GM03348 (cell line): ENCODE measurements around the gene LFNG.

Source experiments
- DNase-seq: peaks from one replicate; pipeline ENCODE4 v3.0.0; 2012; ENCODE audit warnings: low spot score

LFNG gene

GRCh38 chr7:2483494-2483893 is 36.1 kb upstream of the LFNG start:
- DNase-seq, result no peak

- DNase-seq, result no peak
Observed at GRCh38 chr7:2484868-2485267, 34.7 kb upstream of the LFNG start.

GRCh38 chr7:2487586-2488271 is 31.8 kb upstream of the LFNG start:
- peak; percentile 67 for DNase-seq

- DNase-seq, result peak; percentile 74
Observed at GRCh38 chr7:2488272-2488645, 31.3 kb upstream of the LFNG start.

- no peak for DNase-seq
Observed at GRCh38 chr7:2488681-2489080, 30.9 kb upstream of the LFNG start.

- DNase-seq, result no peak
Observed at GRCh38 chr7:2490181-2490651, 29.4 kb upstream of the LFNG start.

GRCh38 chr7:2492038-2492437 is 27.5 kb upstream of the LFNG start:
- no peak for DNase-seq

GRCh38 chr7:2493205-2494164 is 26.1 kb upstream of the LFNG start:
- DNase-seq, result no peak

- no peak for DNase-seq
Observed at GRCh38 chr7:2494191-2495130, 25.1 kb upstream of the LFNG start.

GRCh38 chr7:2495418-2496299 is 23.9 kb upstream of the LFNG start:
- DNase-seq, result no peak

GRCh38 chr7:2496375-2496774 is 23.2 kb upstream of the LFNG start:
- no peak for DNase-seq

- no peak for DNase-seq
Observed at GRCh38 chr7:2497065-2497464, 22.5 kb upstream of the LFNG start.

GRCh38 chr7:2497500-2498336 is 21.9 kb upstream of the LFNG start:
- DNase-seq, result no peak

- no peak for DNase-seq
Observed at GRCh38 chr7:2498708-2499107, 20.9 kb upstream of the LFNG start.

GRCh38 chr7:2499181-2499580 is 20.4 kb upstream of the LFNG start:
- DNase-seq, result no peak

- DNase-seq, result no peak
Observed at GRCh38 chr7:2499719-2500430, 19.7 kb upstream of the LFNG start.

- DNase-seq, result no peak
Observed at GRCh38 chr7:2500701-2501100, 18.9 kb upstream of the LFNG start.

GRCh38 chr7:2501947-2502646 is 17.5 kb upstream of the LFNG start:
- no peak for DNase-seq

GRCh38 chr7:2502647-2502966 is 17.0 kb upstream of the LFNG start:
- DNase-seq, result no peak
